Activated naive CD8-positive, alpha-beta T cell treated with anti-CD3 and anti-CD28 coated beads, Interleukin-2, amount 50 U/mL, for 24 hours (primary cell): Measurements from ENCODE around the gene LRIG3.
"Not testable (repeated sequence)": the region's sequence is repeated elsewhere in the genome, so short reads cannot be mapped to it uniquely, and the experiment has no call there.

Experiments
- ATAC-seq: fragments of 150-1000 bp; cut with Tn5 transposase; one replicate; pipeline ENCODE4 v1.10.0; 2021
- DNase-seq: peaks from one replicate; pipeline ENCODE4 v3.0.0; 2021
- H3K27ac Mint-ChIP-seq: one replicate; pipeline ENCODE4 v1.8.0; 2021; ENCODE audit warnings: mild to moderate bottlenecking, mixed read lengths
- H3K27me3 Mint-ChIP-seq: one replicate; pipeline ENCODE4 v1.8.0; 2021; ENCODE audit warnings: mixed read lengths
- H3K36me3 Mint-ChIP-seq: one replicate; pipeline ENCODE4 v1.8.0; 2021; ENCODE audit warnings: low read depth, mixed read lengths
- H3K4me1 Mint-ChIP-seq: one replicate; pipeline ENCODE4 v1.8.0; 2021; ENCODE audit warnings: mixed read lengths
- H3K4me3 Mint-ChIP-seq: one replicate; pipeline ENCODE4 v1.8.0; 2021; ENCODE audit warnings: mild to moderate bottlenecking, moderate library complexity, mixed read lengths
- H3K9me3 Mint-ChIP-seq: one replicate; pipeline ENCODE4 v1.8.0; 2021; ENCODE audit warnings: mixed read lengths

LRIG3 gene

DNA sequence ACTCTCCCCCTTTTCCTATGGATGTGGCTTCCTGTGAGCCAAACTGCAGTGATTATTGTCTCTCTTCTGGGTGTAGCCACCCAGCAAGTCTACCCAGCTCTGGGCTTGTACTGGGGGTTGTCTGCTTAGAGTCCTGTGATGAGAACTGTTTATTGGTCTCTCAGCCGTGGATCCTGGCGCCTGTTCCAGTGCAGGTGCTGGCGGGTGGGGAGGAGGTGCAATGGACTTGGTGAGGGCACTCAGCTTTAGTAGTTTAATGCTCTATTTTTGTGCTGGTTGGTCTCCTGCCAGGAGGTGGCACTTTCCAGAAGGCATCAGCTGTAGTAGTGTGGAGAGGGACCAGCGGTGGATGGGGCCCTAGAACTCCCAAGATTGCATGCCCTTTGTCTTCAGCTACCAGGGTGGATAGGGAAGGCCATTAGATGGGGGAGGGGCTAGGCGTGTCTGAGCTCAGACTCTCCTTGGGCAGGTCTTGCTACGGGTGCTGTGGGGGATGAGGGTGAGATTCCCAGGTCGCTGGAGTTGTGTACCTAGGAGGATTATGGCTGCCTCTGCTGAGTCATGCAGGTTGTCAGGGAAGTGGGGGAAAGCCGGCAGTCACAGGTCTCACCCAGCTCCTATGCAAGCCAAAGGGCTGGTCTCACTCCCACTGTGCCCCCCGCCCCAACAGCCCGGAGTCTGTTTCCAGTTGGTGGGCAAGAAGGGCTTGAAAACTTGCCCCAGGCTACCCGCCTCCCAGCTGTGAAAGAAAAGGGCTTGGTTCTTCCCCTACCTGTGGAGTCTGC is 29.8 kb upstream of the LRIG3 start:
- DNase-seq, H3K27me3 Mint-ChIP-seq, H3K36me3 Mint-ChIP-seq, H3K4me1 Mint-ChIP-seq, ATAC-seq, H3K27ac Mint-ChIP-seq, H3K4me3 Mint-ChIP-seq: not testable (repeated sequence)
- peaks cover 26% of the 10 kb centered on the region for H3K9me3 Mint-ChIP-seq

DNA sequence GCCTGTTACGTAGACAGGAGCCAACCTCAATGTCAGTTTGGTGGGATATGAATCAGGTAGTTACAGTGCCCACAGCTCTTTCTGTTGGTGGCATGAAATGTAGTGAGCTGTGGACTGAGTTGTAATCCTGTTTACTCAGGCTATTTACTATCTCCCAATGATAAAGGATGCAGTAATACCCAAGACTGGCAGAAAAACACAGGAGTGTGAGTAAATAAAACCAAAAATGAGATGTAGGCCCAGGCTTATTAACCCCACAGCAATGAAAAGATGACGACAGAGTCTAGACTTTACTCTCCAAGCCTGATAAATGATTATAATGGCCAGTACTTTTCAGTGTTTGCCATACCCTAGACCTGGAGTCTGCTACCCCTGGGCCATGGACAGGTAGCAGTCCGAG is 22.8 kb upstream of the LRIG3 start:
- Mint-ChIP-seq H3K27ac (no peak overlapping the region), H3K9me3 (peaks cover 18% of the 10 kb centered on the region), H3K27me3 (no peaks in the 10 kb centered on the region), H3K36me3 (no peaks in the 10 kb centered on the region), H3K4me3 (no peak overlapping the region), H3K4me1 (no peaks in the 10 kb centered on the region)
- no peak for ATAC-seq
- DNase-seq, result no peak

DNA sequence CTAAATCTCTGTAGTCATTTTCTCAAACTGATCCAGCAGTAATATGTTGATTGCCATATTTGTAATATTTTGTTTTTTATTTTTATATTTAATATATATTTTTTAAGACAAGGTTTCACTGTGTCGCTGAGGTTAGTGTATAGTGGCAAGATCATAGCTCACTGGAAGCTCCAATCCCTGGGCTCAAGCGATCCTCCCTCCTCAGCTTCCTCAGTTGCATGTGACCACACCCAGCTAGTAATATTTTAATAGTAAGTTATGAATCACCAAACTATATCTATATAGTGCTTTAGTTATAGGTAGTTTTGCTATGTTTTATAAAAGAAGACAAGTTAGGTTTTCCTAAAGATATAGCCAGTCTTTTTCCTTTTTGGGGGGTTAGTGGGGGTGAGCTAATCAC is 22.0 kb upstream of the LRIG3 start:
- Mint-ChIP-seq H3K27me3 (no peaks in the 10 kb centered on the region), H3K27ac (no peak overlapping the region), H3K9me3 (peaks cover 13% of the 10 kb centered on the region), H3K4me3 (no peak overlapping the region), H3K4me1 (no peaks in the 10 kb centered on the region), H3K36me3 (no peaks in the 10 kb centered on the region)
- no peak for ATAC-seq
- no peak for DNase-seq

DNA sequence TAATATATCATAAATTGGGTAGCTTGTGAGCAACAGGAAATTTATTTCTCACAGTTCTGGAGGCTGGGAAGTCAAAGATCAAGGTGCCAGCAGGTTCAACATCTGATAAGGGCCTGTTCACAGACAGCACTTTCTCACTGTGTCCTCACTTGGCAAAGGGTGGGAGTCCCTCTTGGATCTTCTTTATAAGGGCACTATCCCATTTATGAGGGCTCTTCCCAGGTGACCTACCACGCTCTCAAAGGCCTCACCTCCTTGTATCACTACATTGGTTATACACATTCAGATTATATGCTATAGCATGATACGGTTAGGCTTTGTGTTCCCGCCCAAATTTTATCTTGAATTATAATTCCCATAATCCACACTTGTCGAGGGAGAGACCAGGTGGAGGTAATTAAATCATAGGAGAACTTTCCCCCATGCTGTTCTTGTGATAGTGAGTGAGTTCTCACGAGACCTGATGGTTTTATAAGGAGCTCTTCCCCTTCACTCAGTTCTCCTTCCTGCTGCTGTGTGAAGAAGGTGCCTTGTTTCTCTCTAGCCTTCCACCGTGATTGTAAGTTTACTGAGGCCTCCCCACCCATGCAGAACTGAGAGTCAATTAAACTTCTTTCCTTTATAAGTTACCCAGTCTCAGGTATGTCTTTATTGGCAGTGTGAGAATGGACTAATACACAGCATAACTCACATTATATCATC is 19.2 kb upstream of the LRIG3 start:
- Mint-ChIP-seq H3K4me1 (no peaks in the 10 kb centered on the region), H3K27me3 (no peaks in the 10 kb centered on the region), H3K36me3 (no peaks in the 10 kb centered on the region), H3K4me3 (no peak overlapping the region), H3K9me3 (peaks cover 4% of the 10 kb centered on the region), H3K27ac (no peak overlapping the region)
- no peak for DNase-seq
- no peak for ATAC-seq

DNA sequence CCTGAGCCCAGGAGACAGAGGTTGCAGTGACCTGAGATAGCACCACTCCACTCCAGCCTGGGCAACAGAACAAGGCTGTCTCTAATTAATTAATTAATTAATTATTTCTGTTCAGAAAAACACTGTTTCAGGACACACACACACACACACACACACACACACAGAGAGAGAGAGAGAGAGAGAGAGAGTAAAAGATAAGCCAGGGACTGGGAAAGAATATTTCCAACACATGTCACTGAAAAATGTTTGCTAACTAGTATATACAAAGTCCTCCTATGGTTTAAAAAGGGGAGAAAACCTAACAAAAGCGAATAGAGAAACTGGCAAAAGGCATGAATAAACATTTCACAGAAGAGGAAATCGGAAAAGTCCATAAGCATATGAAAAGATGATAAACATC is 18.1 kb upstream of the LRIG3 start:
- H3K36me3 Mint-ChIP-seq, result no peaks in the 10 kb centered on the region
- no peak for ATAC-seq
- H3K4me3 Mint-ChIP-seq, result no peak overlapping the region
- no peak for DNase-seq
- no peaks in the 10 kb centered on the region for H3K4me1 Mint-ChIP-seq
- H3K9me3 Mint-ChIP-seq, result peaks cover 7% of the 10 kb centered on the region
- no peak overlapping the region for H3K27ac Mint-ChIP-seq
- H3K27me3 Mint-ChIP-seq, result no peaks in the 10 kb centered on the region

DNA sequence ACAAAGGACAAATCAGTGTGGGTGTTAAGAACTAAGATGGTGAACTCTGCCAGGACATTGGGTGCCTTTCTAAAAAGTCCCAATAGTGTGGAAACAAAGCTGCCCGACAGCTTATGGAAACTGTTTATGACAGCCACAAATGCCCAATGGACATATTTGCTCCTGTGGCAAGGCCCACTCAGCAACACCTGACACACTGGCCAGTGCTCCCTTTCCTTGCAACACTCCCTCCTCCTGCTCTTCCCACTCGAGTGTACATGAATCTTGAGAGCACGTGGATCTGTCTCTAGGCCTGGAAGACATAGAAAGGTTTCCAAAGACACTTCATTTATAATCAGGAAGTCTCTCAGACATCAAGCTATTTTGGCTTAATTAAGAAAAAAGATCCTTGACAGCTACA is 14.2 kb upstream of the LRIG3 start:
- no peaks in the 10 kb centered on the region for H3K36me3 Mint-ChIP-seq
- H3K9me3 Mint-ChIP-seq, result peaks cover 3% of the 10 kb centered on the region
- no peaks in the 10 kb centered on the region for H3K4me1 Mint-ChIP-seq
- H3K27ac Mint-ChIP-seq, result no peak overlapping the region
- ATAC-seq (no peak), DNase-seq (no peak)
- no peak overlapping the region for H3K4me3 Mint-ChIP-seq
- no peaks in the 10 kb centered on the region for H3K27me3 Mint-ChIP-seq

DNA sequence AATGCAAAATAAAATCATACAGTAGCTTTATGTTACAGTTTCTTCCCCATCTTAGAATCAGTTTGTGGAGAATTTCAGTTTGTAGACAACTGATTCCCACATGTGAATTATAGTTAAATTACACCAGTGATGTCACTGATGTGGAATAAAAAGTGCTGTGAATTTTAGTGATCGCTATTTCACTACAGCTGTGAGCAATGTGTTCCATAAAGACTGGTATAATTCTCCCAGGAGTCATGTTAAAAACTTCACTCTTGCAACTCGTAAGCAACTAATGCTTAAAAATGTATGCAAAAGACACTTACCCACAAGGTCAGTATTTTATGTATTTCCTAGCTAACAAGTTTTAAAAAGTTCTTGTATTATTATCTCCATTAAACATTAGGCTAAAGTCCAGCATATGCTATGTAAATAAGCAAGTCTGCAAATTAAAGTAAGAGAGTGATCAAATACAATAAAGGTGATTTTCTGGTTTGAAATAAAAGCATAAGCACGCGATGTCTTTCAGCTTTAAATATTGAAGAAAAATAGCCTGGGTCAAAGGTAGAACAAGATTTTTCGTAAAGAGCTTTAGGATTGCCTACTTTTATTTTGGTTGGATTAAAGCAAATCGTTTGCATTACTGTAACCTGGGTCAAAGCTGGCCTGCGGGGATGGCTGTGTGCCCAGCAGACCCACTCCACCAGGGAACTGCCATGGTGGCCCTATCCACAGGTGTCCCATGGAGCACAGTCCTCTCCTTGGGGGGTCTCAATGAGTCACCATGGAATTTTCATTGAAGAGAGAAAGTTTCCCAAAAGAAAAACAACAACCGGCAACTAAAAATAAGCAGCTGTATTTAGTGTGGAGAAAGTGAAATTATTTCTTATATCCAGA is 12.7 kb upstream of the LRIG3 start:
- H3K27ac Mint-ChIP-seq, result no peak overlapping the region
- DNase-seq, result no peak
- H3K27me3 Mint-ChIP-seq, result no peaks in the 10 kb centered on the region
- no peaks in the 10 kb centered on the region for H3K4me1 Mint-ChIP-seq
- H3K36me3 Mint-ChIP-seq, result no peaks in the 10 kb centered on the region
- H3K9me3 Mint-ChIP-seq, result peaks cover 3% of the 10 kb centered on the region
- no peak for ATAC-seq
- no peak overlapping the region for H3K4me3 Mint-ChIP-seq

DNA sequence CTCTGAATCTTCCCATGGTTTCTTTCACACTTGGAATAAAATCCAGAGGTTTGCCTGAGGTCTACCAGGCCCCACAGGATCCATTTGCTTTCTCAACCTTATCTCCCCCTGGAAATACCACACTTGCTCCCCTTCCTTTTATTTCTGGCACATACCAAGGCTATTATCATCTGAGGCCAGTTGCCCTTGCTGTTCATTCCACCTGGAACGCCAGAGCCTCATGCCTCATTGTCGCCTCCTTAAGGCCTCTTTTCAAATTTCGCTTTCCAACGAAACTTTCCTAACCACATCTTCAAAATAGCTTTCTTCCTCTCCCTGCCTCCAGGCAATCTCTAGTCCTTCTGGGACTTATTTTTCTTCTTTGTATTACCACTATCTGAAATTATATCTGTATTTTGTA is 11.2 kb upstream of the LRIG3 start:
- H3K4me3 Mint-ChIP-seq, result no peak overlapping the region
- H3K4me1 Mint-ChIP-seq, result no peaks in the 10 kb centered on the region
- DNase-seq (no peak), ATAC-seq (no peak)
- H3K27me3 Mint-ChIP-seq, result no peaks in the 10 kb centered on the region
- H3K36me3 Mint-ChIP-seq, result no peaks in the 10 kb centered on the region
- H3K27ac Mint-ChIP-seq, result no peak overlapping the region
- H3K9me3 Mint-ChIP-seq, result peaks cover 3% of the 10 kb centered on the region

DNA sequence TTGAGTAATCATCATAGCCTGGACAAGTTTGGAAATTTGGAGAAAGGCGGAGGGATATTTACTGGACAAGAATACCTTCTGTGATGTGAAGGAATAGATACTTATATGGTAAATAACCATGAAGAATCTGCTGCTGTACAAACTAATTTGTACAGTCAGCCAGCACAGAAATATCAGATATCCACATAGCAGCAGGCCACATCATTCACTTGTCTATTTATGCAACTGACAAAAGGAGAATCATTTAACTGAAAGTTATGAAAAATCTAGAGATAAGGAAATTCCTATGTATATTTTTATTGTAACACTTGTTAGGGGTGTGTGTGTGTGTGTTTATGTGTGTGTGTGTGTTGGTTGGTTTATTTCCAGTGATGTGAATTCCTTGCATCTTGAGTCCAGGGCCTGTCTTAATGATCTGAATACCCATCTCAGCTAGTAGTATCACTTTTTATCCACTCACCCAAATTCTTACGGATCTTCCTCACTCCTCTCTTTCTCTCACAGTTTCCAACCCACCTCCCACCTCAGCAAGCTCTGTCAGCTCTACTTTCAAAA is 10.5 kb upstream of the LRIG3 start:
- no peaks in the 10 kb centered on the region for H3K4me1 Mint-ChIP-seq

DNA sequence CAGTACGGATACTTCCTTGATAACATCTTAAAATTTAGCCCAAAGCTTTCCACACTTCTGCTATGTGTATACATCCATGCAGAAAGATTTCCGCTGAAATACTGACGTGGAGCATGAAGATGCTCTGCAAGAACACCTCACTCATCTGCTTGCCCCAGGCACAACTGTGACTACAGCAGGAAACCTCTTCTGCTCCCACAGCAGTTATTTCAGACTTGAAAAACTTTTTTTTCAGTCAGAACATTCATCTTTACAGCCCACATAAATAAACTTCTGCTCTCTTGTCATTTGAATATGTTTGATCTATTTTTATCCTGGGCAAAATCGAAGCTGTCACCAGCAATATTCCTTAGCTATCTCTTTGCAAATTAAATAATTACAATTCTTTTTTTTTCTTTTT is 6.8 kb upstream of the LRIG3 start:
- H3K4me1 Mint-ChIP-seq, result no peaks in the 10 kb centered on the region
- peaks cover 3% of the 10 kb centered on the region for H3K27me3 Mint-ChIP-seq
- ATAC-seq (no peak), DNase-seq (no peak)
- no peaks in the 10 kb centered on the region for H3K9me3 Mint-ChIP-seq
- no peak overlapping the region for H3K27ac Mint-ChIP-seq
- no peaks in the 10 kb centered on the region for H3K36me3 Mint-ChIP-seq
- no peak overlapping the region for H3K4me3 Mint-ChIP-seq

More for the DNA sequence above, 10.5 kb upstream of the LRIG3 start:
- no peak overlapping the region for H3K4me3 Mint-ChIP-seq
- no peak for ATAC-seq
- H3K27me3 Mint-ChIP-seq, result no peaks in the 10 kb centered on the region
- peaks cover 3% of the 10 kb centered on the region for H3K9me3 Mint-ChIP-seq
- H3K27ac Mint-ChIP-seq, result no peak overlapping the region
- no peak for DNase-seq
- H3K36me3 Mint-ChIP-seq, result no peaks in the 10 kb centered on the region

DNA sequence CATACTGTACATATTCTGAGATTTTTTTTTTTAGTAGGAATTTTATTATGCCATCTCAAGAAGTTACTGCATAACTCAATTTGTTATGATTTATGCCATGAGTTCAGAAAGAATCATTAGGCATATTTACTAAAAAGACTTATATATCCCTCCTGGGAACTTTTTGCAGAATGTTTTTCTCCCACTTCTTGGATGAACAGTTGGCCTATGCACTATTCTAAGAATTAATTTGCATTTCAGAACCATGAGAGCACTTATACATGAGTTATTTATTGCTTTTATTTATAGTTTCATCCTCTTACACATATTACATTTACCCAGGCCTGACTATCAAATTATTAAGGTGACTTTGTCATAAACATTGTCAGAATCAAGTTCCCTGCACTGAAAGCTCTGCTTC is 6.3 kb upstream of the LRIG3 start:
- peaks cover 3% of the 10 kb centered on the region for H3K27me3 Mint-ChIP-seq
- no peak overlapping the region for H3K4me3 Mint-ChIP-seq
- H3K36me3 Mint-ChIP-seq, result no peaks in the 10 kb centered on the region
- ATAC-seq (no peak), DNase-seq (no peak)
- no peaks in the 10 kb centered on the region for H3K9me3 Mint-ChIP-seq
- no peak overlapping the region for H3K27ac Mint-ChIP-seq
- H3K4me1 Mint-ChIP-seq, result no peaks in the 10 kb centered on the region

DNA sequence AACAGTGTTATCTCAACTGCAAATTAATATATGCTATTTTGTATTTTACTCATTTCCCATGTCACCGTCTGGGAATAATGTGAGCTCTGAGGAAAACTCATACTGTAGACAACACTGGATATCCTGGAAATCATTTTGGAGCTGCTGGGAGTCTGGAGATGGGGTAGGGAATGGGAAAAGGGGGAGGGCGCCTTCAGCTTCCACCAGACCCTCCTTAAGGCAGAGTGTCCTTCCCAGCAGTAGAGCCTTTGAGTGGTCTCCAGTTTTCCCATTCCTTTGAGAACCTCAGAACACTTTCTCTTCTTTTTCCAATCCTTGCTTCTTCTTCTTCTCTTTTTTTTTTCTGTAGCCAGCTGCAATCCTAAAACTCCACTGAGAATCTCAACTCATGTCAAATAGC is 5.4 kb upstream of the LRIG3 start:
- Mint-ChIP-seq H3K27ac (no peak overlapping the region), H3K27me3 (peaks cover 11% of the 10 kb centered on the region), H3K36me3 (no peaks in the 10 kb centered on the region), H3K9me3 (no peaks in the 10 kb centered on the region), H3K4me3 (no peak overlapping the region), H3K4me1 (no peaks in the 10 kb centered on the region)
- DNase-seq (no peak), ATAC-seq (no peak)

DNA sequence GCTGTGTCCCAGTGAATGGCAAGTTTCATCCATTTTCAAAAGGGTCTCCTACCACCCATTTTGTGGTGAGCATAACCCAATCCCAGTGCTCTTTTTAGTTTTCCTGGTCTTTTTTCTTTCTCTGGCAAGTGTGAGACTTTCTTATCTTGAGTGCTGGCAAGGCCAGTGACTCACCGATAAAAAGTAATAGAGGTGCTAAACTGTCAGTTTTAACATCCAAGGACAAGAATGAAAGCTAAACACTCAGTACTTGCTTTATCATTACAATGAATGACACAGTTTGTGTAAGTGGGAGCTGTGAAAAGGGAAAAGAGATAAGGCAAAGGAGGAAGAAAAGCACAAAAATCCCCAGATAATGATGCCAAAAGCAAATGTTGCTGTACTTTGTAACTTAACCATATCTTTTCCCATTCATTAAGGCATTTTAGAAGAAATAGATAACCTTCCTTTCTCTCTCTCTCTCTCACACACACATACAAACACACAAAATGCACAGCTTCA is 4.9 kb upstream of the LRIG3 start:
- no peak for ATAC-seq
- peaks cover 5% of the 10 kb centered on the region for H3K4me1 Mint-ChIP-seq
- H3K27me3 Mint-ChIP-seq, result peaks cover 17% of the 10 kb centered on the region
- H3K9me3 Mint-ChIP-seq, result no peaks in the 10 kb centered on the region
- no peaks in the 10 kb centered on the region for H3K36me3 Mint-ChIP-seq
- no peak overlapping the region for H3K27ac Mint-ChIP-seq
- no peak overlapping the region for H3K4me3 Mint-ChIP-seq
- no peak for DNase-seq

DNA sequence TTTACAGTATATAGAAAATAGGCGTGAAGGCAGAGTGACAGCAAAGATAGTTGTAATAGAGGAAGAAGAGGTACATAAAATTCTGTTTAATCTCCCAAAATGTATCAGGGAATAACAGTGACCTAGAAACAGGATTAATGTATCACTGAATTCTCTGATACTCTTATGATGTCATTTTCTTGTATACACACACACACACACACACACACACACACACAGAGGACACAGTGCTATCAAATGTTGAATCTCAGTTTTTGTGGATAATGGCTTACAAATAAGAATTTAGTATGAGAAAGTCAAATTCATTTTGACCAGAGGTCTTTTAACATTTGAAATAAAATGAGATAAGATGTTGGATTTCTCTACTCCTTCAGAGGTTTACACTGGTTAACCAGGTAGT is 4.3 kb upstream of the LRIG3 start:
- no peak overlapping the region for H3K27ac Mint-ChIP-seq
- H3K9me3 Mint-ChIP-seq, result no peaks in the 10 kb centered on the region

More for the DNA sequence above, 4.3 kb upstream of the LRIG3 start:
- no peak overlapping the region for H3K4me3 Mint-ChIP-seq
- ATAC-seq, result no peak
- peaks cover 5% of the 10 kb centered on the region for H3K4me1 Mint-ChIP-seq
- H3K36me3 Mint-ChIP-seq, result no peaks in the 10 kb centered on the region
- DNase-seq, result no peak
- peaks cover 17% of the 10 kb centered on the region for H3K27me3 Mint-ChIP-seq
